ENCODE data around the gene PPARG. TPM values are rescaled to one million over a fixed set of nuclear protein-coding genes. Genes with fewer than 3 reads are reported as not detected.
A peak's percentile ranks its signal among the peaks of the same experiment; 100 is the strongest.

The PPARG gene
- total and polyA plus RNA-seq, 10 donors: 5.5 to 28.0 (median 19.4) TPM

DNA sequence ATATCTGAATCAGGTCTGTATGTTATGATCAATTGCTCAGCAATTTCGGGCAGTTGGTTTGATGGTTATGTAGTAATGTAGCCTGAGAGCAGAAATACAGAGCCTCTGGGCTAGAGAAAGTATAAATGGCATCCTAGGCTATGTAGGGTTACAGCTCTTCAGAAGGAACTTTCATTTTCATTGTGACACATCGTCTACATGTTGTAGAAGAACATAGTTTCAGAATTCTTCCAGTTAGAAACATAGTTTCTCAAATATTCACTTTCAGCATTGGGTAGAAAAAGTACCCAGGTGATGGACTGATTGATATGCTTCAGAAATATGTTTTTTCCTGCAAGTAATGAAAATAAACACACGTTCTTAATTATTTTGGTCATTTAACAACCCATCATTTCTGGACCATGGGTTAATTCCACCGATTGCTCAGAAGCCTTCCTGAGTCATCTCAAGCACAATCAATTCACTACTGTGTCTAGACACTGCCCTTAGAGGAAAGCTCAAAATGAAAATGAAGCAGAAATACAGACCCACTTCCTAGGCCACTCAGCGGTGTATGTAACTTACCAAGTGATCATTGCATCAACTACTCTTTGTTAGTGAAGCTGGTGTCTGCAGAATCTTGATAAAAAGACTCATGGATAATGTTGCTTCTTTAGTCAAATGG, 106.6 kb downstream of the PPARG start:
- Histone ChIP-seq H3K4me1 (peaks cover 0 to 46% (median 23%) of the 10 kb centered on the region in 6 donors), H3K27ac (peak overlapping the region in 4 of 8 donors; percentile 24 to 48 (median 34)), H3K27me3 (replicated peaks in 1 of 7) (no peaks in the 10 kb centered on the region), H3K36me3 (no peaks in the 10 kb centered on the region), H3K4me3 (peak overlapping the region in 2 of 8 donors; percentile 4 to 32), H3K9me3 (no peaks in the 10 kb centered on the region)
- intact Hi-C loops (cut with DNase I; ENCODE audit: low total_unique reads): no loop called here
- TF ChIP-seq POLR2AphosphoS5 (IDR thresholded peaks at IDR 0.05) (no peak), POLR2A (IDR thresholded peaks at IDR 0.05) (no peak)
- TF ChIP-seq, protein P1, sequence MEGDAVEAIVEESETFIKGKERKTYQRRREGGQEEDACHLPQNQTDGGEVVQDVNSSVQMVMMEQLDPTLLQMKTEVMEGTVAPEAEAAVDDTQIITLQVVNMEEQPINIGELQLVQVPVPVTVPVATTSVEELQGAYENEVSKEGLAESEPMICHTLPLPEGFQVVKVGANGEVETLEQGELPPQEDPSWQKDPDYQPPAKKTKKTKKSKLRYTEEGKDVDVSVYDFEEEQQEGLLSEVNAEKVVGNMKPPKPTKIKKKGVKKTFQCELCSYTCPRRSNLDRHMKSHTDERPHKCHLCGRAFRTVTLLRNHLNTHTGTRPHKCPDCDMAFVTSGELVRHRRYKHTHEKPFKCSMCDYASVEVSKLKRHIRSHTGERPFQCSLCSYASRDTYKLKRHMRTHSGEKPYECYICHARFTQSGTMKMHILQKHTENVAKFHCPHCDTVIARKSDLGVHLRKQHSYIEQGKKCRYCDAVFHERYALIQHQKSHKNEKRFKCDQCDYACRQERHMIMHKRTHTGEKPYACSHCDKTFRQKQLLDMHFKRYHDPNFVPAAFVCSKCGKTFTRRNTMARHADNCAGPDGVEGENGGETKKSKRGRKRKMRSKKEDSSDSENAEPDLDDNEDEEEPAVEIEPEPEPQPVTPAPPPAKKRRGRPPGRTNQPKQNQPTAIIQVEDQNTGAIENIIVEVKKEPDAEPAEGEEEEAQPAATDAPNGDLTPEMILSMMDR (IDR thresholded peaks at IDR 0.05 in 8 of 11, conservative IDR thresholded peaks at IDR 0.05 in 3 of 11): no peak
- 52 to 70% (median 58%) methylated on average over 5 of the region's 5 CpGs for WGBS, 5 donors
- no peak for DNase-seq

GRCh38 chr3:12396471-12396870, 107.6 kb downstream of the PPARG start:
- TF ChIP-seq POLR2AphosphoS5 (IDR thresholded peaks at IDR 0.05) (no peak), POLR2A (IDR thresholded peaks at IDR 0.05) (no peak)
- TF ChIP-seq, protein P1 (IDR thresholded peaks at IDR 0.05 in 8 of 11, conservative IDR thresholded peaks at IDR 0.05 in 3 of 11): no peak
- H3K4me1 ChIP-seq: peaks cover 0 to 55% (median 28%) of the 10 kb centered on the region in 6 donors

GRCh38 chr3:12399226-12399625, 110.4 kb downstream of the PPARG start:
- no peak for DNase-seq
- Histone ChIP-seq H3K27ac (no peak overlapping the region), H3K36me3 (no peaks in the 10 kb centered on the region), H3K4me3 (no peak overlapping the region), H3K4me1 (peaks cover 0 to 46% (median 25%) of the 10 kb centered on the region in 6 donors), H3K27me3 (replicated peaks in 1 of 7) (no peaks in the 10 kb centered on the region), H3K9me3 (no peaks in the 10 kb centered on the region)
- TF ChIP-seq POLR2AphosphoS5 (IDR thresholded peaks at IDR 0.05) (no peak), POLR2A (IDR thresholded peaks at IDR 0.05) (no peak)
- TF ChIP-seq, protein P1 (IDR thresholded peaks at IDR 0.05 in 8 of 11, conservative IDR thresholded peaks at IDR 0.05 in 3 of 11): no peak
- intact Hi-C loops (cut with DNase I; ENCODE audit: low total_unique reads): no loop called here
- 45 to 82% (median 61%) methylated on average over 1 of the region's 1 CpG for WGBS, 5 donors

More at GRCh38 chr3:12396471-12396870, 107.6 kb downstream of the PPARG start:
- Histone ChIP-seq H3K9me3 (no peaks in the 10 kb centered on the region), H3K36me3 (no peaks in the 10 kb centered on the region), H3K27me3 (replicated peaks in 1 of 7) (no peaks in the 10 kb centered on the region), H3K27ac (no peak overlapping the region), H3K4me3 (no peak overlapping the region)
- 46 to 85% (median 66%) methylated on average over 6 of the region's 6 CpGs for WGBS, 5 donors
- intact Hi-C loops (cut with DNase I; ENCODE audit: low total_unique reads): no loop called here
- no peak for DNase-seq

- WGBS, 5 donors: 78 to 92% (median 87%) methylated on average over 2 of the region's 2 CpGs
- intact Hi-C loops (cut with DNase I; ENCODE audit: low total_unique reads): no loop called here
- TF ChIP-seq, protein P1 (IDR thresholded peaks at IDR 0.05 in 8 of 11, conservative IDR thresholded peaks at IDR 0.05 in 3 of 11): no peak
- TF ChIP-seq POLR2AphosphoS5 (IDR thresholded peaks at IDR 0.05) (no peak), POLR2A (IDR thresholded peaks at IDR 0.05) (no peak)
These were observed 111.8 kb downstream of the PPARG start for GRCh38 chr3:12400616-12401194.

More at GRCh38 chr3:12400616-12401194, 111.8 kb downstream of the PPARG start:
- Histone ChIP-seq H3K4me1 (peaks cover 0 to 37% (median 13%) of the 10 kb centered on the region in 6 donors), H3K9me3 (no peaks in the 10 kb centered on the region), H3K27me3 (replicated peaks in 1 of 7) (no peaks in the 10 kb centered on the region), H3K4me3 (no peak overlapping the region), H3K36me3 (no peaks in the 10 kb centered on the region), H3K27ac (peak overlapping the region in 1 of 8 donors; percentile 25)
- no peak for DNase-seq

Measured in spleen (tissue), 11 donors.